Subcutaneous adipose tissue (tissue), 4 donors: ENCODE results near the gene ZC3H6. TPM values are rescaled to one million over a fixed set of nuclear protein-coding genes. Genes with fewer than 3 reads are reported as not detected.

Source experiments
- total RNA-seq, 4 donors: library from RNA; depleted of rRNA; stranded (reverse); fragments of >200 nt; gene quantifications; one replicate each; pipeline ENCODE4 v1.1.0, GENCODE V29; 2016
- TF ChIP-seq, protein P1 (sequence below): fragments of 450-650 bp; IDR thresholded peaks from one replicate; pipeline ENCODE4 v1.5.1; 2016; ENCODE audit warnings: low read depth, mild to moderate bottlenecking, control low read depth, antibody characterized with exemption, moderate library complexity

Gene ZC3H6
- total RNA-seq, 4 donors from 2014 or later, result 19.9 to 24.3 (median 20.2) TPM

DNA sequence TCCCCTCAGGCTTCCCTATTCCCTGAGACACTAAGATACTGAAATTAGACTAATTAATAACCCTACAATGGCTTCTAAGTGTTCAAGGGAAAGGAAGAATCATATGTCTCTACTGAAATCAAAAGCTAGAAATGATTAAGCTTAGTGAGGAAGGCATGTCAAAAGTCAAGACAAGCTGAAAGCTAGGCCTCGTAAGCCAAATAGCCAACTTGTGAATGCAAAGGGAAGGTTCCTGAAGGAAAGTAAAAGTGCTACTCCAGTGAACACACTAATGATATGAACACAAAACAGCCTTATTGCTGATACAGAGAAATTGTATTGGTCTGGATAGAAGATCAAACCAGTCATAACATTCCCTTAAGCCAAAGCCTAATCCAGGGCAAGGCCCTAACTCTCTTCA lies 30.5 kb upstream of the ZC3H6 start:
- TF ChIP-seq, protein P1, sequence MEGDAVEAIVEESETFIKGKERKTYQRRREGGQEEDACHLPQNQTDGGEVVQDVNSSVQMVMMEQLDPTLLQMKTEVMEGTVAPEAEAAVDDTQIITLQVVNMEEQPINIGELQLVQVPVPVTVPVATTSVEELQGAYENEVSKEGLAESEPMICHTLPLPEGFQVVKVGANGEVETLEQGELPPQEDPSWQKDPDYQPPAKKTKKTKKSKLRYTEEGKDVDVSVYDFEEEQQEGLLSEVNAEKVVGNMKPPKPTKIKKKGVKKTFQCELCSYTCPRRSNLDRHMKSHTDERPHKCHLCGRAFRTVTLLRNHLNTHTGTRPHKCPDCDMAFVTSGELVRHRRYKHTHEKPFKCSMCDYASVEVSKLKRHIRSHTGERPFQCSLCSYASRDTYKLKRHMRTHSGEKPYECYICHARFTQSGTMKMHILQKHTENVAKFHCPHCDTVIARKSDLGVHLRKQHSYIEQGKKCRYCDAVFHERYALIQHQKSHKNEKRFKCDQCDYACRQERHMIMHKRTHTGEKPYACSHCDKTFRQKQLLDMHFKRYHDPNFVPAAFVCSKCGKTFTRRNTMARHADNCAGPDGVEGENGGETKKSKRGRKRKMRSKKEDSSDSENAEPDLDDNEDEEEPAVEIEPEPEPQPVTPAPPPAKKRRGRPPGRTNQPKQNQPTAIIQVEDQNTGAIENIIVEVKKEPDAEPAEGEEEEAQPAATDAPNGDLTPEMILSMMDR, result no peak

DNA sequence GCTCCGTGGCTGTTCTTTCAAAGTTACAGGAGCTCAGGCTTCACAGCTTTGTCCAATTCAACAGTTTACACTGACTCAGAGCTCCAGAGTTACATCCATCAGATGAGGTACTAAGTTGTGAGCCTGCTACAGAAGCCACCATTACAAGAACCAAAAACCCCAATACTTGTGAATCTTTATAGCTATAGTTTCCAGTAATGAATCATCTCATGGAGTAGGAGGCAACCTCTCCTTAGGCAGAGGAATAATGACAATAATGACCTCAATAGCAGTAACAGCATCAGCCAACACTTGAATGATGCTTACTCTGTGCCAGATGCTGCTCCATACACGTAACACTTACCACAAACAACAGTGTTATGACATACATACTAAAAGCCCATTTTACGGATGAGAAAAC lies 24.1 kb upstream of the ZC3H6 start:
- TF ChIP-seq, protein P1, result no peak

DNA sequence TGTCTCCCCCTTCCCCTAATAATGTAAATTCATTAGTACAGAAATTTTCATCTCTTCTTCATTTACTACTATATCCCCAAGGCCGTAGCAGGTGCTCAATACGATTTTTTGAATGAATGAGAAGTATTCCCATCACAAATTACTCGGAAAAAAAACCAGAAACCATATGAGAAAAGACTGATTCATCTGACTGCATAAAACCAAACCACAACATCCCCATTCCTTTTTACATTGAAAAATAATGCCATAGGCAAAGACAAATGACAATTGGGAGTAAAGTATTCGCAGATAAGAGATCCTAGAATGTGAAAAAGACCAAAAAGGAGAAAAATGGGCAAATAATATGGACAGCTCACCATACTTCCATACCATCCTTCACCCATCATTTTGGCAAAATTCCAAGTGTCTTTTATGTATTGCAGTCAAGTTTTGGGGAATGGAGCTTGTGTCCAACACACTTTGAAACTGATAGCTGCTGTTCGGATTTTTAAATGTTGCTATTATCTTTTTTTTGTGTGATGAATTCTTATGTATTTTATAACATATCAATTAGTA lies 22.1 kb upstream of the ZC3H6 start:
- TF ChIP-seq, protein P1, result no peak

DNA sequence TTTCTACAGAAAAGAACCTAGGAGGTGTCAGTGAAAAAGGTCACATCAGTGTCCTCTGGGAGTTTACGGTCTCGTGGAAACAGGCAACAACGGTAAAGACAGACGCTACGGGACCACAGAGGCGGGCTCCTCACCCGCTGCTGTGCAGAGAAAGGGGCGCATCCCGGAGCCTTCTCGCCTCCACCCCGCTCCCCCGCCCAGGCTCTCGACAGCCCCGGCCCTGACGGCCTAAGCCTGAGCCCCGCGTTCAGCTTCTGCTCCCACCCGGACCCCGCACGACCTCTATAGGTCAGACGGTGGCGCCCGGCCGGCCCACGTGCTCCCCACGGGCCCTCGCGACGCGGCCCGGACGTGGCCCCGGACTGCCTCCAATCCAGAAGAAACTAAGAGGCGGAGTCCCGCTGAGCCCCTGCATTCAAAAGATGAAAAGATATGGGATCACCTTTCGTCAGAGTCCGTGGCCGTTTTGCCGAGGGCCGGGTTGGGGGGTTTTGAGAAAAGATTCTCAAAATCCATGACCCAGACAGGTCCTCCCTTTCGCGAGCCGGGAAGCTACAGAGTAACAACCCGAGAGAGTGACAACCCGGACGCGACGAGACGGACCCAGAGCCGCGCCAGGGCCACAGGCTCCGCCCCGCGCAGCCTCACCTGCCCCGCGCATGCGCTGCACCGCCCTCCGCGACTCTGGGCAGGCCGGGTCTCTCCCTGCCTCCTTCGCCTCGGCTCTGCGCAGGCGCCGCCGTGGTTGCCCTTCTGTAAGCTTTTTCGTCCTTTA lies 20.7 kb upstream of the ZC3H6 start, which contains the start of gene ZC3H8:
Gene ZC3H8 (minus strand): TSS at position 577 of the 775 bp plus-strand sequence. CDS start 61 bp downstream, at position 516.
- TF ChIP-seq, protein P1, result no peak

DNA sequence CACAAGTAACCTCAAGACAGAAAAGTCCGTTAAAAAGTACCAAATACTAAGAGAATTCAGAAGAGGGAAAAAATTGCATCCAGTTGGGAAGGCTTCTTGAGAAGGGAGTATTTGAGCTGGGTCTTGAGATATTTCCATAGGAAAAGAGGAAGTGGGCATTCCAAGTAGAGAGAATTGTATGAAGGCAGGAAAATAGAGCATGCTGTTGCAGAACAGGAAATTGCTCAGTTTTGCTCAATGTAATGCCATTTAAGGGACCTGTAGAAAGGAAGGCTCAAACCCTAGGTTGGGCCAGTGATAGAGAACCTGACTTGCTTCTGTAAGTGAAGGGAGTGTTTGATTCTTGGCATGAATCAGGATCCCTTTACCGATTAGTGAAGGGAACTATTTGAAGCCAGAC lies 19.5 kb upstream of the ZC3H6 start:
- TF ChIP-seq, protein P1, result no peak

DNA sequence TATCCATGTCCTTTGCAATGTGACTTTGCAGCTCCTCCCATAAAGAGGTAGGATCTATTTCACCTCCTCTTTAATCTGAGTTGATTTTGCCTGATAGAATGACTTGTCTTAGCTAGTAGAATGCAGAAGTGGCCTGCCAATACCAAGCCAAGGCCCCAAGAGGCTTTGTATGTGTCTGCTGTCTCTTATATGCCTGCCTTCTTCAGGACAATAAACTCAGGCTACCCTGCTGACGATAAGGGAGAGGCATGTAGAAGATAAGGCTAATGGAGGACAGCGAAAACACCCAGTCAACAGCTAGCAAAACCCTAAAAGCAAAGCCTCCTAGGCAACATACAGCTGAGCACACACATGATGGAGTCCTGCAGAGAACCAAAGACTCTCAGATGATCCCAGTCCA lies 18.7 kb upstream of the ZC3H6 start:
- TF ChIP-seq, protein P1, result no peak

DNA sequence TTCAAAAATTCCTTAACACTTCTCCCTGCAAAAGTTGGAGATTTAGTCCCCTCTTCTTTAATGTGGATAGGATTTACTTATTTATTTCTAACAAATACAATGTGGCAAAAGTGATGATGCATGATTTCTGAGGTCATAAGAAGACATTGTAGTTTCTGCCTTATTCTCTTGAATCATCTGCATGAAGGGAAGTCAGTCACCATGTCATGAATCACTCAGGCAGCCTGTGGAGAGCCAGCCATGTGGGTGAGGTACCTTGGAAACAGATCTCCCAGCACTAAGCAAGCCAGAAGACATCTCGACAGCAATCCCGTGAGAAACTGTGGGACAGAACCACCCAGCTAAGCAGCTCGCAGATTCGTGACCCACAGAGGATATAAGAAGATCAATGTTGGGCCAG lies 17.8 kb upstream of the ZC3H6 start:
- TF ChIP-seq, protein P1, result no peak
